A673 (cell line): ENCODE results near the gene FBXO17. TPM values are rescaled to one million over a fixed set of nuclear protein-coding genes. Genes with fewer than 3 reads are reported as not detected.
"Not testable (repeated sequence)": the region's sequence is repeated elsewhere in the genome, so short reads cannot be mapped to it uniquely, and the experiment has no call there.

Source experiments
- BruUV-seq: library from RNA; stranded (reverse); fragments of 400-500 nt; replicated peaks from 2 replicates; lab custom pipeline; 2021; lab: Mats Ljungman, UMichigan
- CTCF ChIA-PET: fragments of 300-600 bp; sonication (Branson Sonifier 250); formaldehyde crosslinking; loops from one replicate; lab custom pipeline; 2022; ENCODE audit warnings: antibody characterized with exemption; lab: Charles Lee
- POLR2A ChIA-PET: fragments of 300-600 bp; sonication (Branson Sonifier 250); formaldehyde crosslinking; loops from one replicate; lab custom pipeline; 2022; ENCODE audit warnings: antibody characterized with exemption; ENCODE audit not compliant: low non-redundant PET; lab: Charles Lee
- DNase-seq: peaks from one replicate; pipeline ENCODE4 v3.0.0-alpha.2; 2015; ENCODE audit warnings: low spot score
- H3K27ac ChIP-seq: fragments of 200-600 bp; sonication (generic); 2 replicates; pipeline ENCODE4 v1.5.1; 2016; ENCODE audit warnings: mixed run types, low read depth, mild to moderate bottlenecking, mixed read lengths, antibody characterized with exemption, low read length; ENCODE audit not compliant: poor library complexity, severe bottlenecking
- H3K27me3 ChIP-seq: fragments of 200-600 bp; sonication (generic); replicated peaks from 2 replicates; pipeline ENCODE4 v1.6.1; 2017; ENCODE audit warnings: mixed run types, low read depth, mild to moderate bottlenecking, mixed read lengths, antibody characterized with exemption, low read length; ENCODE audit not compliant: insufficient read depth, poor library complexity
- H3K36me3 ChIP-seq: fragments of 200-600 bp; sonication (generic); 2 replicates; pipeline ENCODE4 v1.6.1; 2016; ENCODE audit warnings: mixed run types, mild to moderate bottlenecking, mixed read lengths, antibody characterized with exemption, low read length; ENCODE audit not compliant: insufficient read depth, poor library complexity, severe bottlenecking
- H3K4me1 ChIP-seq: fragments of 200-600 bp; sonication (generic); 2 replicates; pipeline ENCODE4 v1.6.1; 2017; ENCODE audit warnings: mixed run types, mild to moderate bottlenecking, mixed read lengths, antibody characterized with exemption, low read length; ENCODE audit not compliant: insufficient read depth, poor library complexity, severe bottlenecking
- H3K4me3 ChIP-seq: fragments of 200-600 bp; sonication (generic); 2 replicates; pipeline ENCODE4 v1.5.1; 2016; ENCODE audit warnings: low read depth, mixed run types, mild to moderate bottlenecking, mixed read lengths, low read length; ENCODE audit not compliant: poor library complexity, severe bottlenecking
- H3K9me3 ChIP-seq: fragments of 200-600 bp; sonication (generic); 2 replicates; pipeline ENCODE4 v1.6.1; 2016; ENCODE audit warnings: mixed run types, low read depth, mild to moderate bottlenecking, mixed read lengths, antibody characterized with exemption, low read length; ENCODE audit not compliant: poor library complexity, severe bottlenecking
- EZH2 ChIP-seq: fragments of 200-600 bp; sonication (generic); IDR thresholded peaks from 2 replicates; pipeline ENCODE4 v1.6.1; 2017; ENCODE audit warnings: borderline replicate concordance, low read depth, mild to moderate bottlenecking, mixed read lengths, antibody characterized with exemption, low read length; ENCODE audit not compliant: poor library complexity, severe bottlenecking
- intact Hi-C: fragments of 100-400 bp; cut with micrococcal nuclease; formaldehyde crosslinking; loops from one replicate; pipeline ENCODE4 v1.10.0; 2022; ENCODE audit not compliant: unreplicated experiment
- total RNA-seq: library from RNA; stranded (reverse); gene quantifications from 2 replicates; pipeline ENCODE4 v1.2.3, GENCODE V29; 2021
- TF ChIP-seq, protein P1 (sequence below): fragments of 300-800, 200-600 bp; sonication (generic); conservative IDR thresholded peaks from 2 replicates; pipeline ENCODE4 v1.5.1; 2017; ENCODE audit warnings: low read depth, mild to moderate bottlenecking, antibody characterized with exemption, low read length, moderate library complexity, mixed read lengths

FBXO17 gene
- total RNA-seq, 1 experiment from 2014 or later, result 26.0 TPM

DNA sequence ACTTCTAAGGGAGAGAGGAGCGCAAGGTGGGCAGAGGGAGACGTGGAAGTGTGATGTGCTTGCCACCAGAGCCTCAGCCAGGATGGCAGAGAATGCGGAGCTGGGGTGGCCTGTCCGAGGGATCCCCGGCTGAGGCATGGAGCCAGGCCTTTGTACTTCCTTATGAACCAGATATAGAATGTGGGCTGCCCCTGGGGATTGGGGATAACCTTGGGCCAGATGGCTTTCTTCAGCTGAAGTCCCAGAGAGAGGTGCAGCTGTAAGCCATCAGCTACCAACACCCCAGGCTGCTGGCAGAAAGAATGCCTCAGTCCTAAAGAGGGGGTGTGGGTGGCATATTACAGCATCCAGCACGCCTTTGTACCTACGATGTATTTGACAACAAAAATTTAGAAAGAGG, 25.5 kb upstream of the FBXO17 start:
- BruUV-seq, result no TSS peak
- CTCF ChIA-PET, result no interaction called here
- POLR2A ChIA-PET, result interaction anchor here (0.5 kb wide), 2 partner anchors 25 to 93 kb away, joined by 3 read pairs; no protein-coding TSS in a partner anchor

DNA sequence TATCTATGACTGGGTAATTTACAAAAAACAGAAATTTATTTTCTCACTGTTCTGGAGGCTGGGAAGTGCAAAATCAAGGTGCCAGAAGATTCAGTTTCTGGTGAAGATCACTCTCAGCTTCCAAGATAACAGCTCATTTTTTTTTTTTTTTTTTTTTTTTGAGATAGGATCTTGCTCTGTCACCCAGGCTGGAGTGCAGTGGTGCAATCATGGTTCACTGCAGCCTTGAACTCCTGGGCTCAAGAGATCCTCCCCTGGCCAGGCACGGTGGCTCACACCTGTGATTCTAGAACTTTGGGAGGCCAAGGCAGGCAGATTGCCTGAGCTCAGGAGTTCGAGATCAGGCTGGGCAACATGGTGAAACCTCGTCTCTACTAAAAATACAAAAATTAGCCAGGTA, 22.0 kb upstream of the FBXO17 start:
- intact Hi-C loops, H3K27ac ChIP-seq, H3K27me3 ChIP-seq, CTCF ChIA-PET, H3K4me3 ChIP-seq, H3K9me3 ChIP-seq, BruUV-seq, H3K4me1 ChIP-seq, H3K36me3 ChIP-seq, DNase-seq: not testable (repeated sequence)
- POLR2A ChIA-PET, result interaction anchor here (0.6 kb wide), 1 partner anchor 23 kb away, joined by 4 read pairs; no protein-coding TSS in a partner anchor

More for the DNA sequence above, 25.5 kb upstream of the FBXO17 start:
- no peak for TF ChIP-seq EZH2
- TF ChIP-seq, protein P1, sequence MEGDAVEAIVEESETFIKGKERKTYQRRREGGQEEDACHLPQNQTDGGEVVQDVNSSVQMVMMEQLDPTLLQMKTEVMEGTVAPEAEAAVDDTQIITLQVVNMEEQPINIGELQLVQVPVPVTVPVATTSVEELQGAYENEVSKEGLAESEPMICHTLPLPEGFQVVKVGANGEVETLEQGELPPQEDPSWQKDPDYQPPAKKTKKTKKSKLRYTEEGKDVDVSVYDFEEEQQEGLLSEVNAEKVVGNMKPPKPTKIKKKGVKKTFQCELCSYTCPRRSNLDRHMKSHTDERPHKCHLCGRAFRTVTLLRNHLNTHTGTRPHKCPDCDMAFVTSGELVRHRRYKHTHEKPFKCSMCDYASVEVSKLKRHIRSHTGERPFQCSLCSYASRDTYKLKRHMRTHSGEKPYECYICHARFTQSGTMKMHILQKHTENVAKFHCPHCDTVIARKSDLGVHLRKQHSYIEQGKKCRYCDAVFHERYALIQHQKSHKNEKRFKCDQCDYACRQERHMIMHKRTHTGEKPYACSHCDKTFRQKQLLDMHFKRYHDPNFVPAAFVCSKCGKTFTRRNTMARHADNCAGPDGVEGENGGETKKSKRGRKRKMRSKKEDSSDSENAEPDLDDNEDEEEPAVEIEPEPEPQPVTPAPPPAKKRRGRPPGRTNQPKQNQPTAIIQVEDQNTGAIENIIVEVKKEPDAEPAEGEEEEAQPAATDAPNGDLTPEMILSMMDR, result no peak
- Histone ChIP-seq H3K36me3 (no peaks in the 10 kb centered on the region), H3K27me3 (no peaks in the 10 kb centered on the region), H3K4me3 (no peak overlapping the region), H3K4me1 (no peaks in the 10 kb centered on the region), H3K9me3 (no peaks in the 10 kb centered on the region), H3K27ac (no peak overlapping the region)
- no peak for DNase-seq
- intact Hi-C loops, result no loop called here

DNA sequence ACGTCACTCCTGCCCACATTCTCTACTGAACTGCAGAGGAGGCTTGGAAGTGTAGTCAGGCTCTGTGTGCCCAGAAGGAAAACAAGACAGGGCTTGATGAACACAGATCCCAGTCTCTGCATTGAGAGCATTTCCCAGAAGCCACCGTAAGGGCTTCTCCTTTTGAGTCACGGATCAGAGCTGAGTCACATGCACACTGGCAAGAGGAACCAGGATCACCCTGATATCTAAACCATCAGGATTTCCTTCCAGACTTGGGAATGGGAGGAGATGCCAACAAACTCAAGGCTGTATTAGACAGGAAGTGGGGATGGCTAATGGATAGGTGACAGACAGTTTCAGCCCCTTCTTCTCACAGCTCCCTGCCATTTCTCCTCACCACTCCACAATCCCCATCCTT, 17.7 kb upstream of the FBXO17 start:
- no TSS peak for BruUV-seq

More for the DNA sequence above, 17.7 kb upstream of the FBXO17 start:
- H3K27ac ChIP-seq, result no peak overlapping the region
- no peaks in the 10 kb centered on the region for H3K9me3 ChIP-seq
- H3K36me3 ChIP-seq, result no peaks in the 10 kb centered on the region
- no peak overlapping the region for H3K4me3 ChIP-seq
- POLR2A ChIA-PET, result no interaction called here
- DNase-seq, result no peak
- no peak for TF ChIP-seq EZH2
- TF ChIP-seq, protein P1, result no peak
- CTCF ChIA-PET, result no interaction called here
- no peaks in the 10 kb centered on the region for H3K4me1 ChIP-seq
- H3K27me3 ChIP-seq, result no peaks in the 10 kb centered on the region
- intact Hi-C loops, result no loop called here
